Kidney (tissue), 14 donors: ENCODE results near the gene TPM3. TPM values are rescaled to one million over a fixed set of nuclear protein-coding genes. Genes with fewer than 3 reads are reported as not detected.

Experiments
- DNase-seq, 5 donors: peaks; one replicate each; pipeline ENCODE4 v3.0.0-alpha.2; 2013 to 2020
- FAIRE-seq: peaks from 2 replicates; lab custom pipeline; 2012; peaks lifted over from hg19 to GRCh38; lab: Jason Lieb, UNC
- H3K27ac ChIP-seq, 2 donors: one replicate each; pipeline ENCODE4 v1.7.0; 2013; ENCODE audit warnings: low read depth in 2 of 2, low read length in 2 of 2, inconsistent platforms in 1 of 2
- H3K27me3 ChIP-seq: one replicate; pipeline ENCODE4 v1.7.1; 2013; ENCODE audit warnings: low read length, inconsistent platforms; ENCODE audit not compliant: control insufficient read depth, insufficient read depth
- H3K36me3 ChIP-seq, 3 donors: one replicate each; pipeline versions ENCODE4 v1.7.0 to v1.7.1; 2013; ENCODE audit warnings: low read length in 3 of 3, control low read depth in 1 of 3, inconsistent platforms in 1 of 3; ENCODE audit not compliant: insufficient read depth in 3 of 3, control insufficient read depth in 2 of 3
- H3K4me1 ChIP-seq, 3 donors: one replicate each; pipeline versions ENCODE4 v1.7.0 to v1.7.1; 2013; ENCODE audit warnings: low read length in 3 of 3, inconsistent platforms in 1 of 3, low read depth in 1 of 3; ENCODE audit not compliant: control insufficient read depth in 2 of 3, insufficient read depth in 2 of 3
- H3K4me3 ChIP-seq, 3 donors: one replicate each; pipeline versions ENCODE4 v1.7.0 to v1.8.1; 2013; ENCODE audit warnings: low read length in 3 of 3, control low read depth in 1 of 3, inconsistent platforms in 1 of 3
- H3K9ac ChIP-seq, 3 donors: one replicate each; pipeline versions ENCODE4 v1.7.0 to v1.7.1; 2013; ENCODE audit warnings: low read length in 3 of 3, control low read depth in 1 of 3, inconsistent platforms in 1 of 3
- H3K9me3 ChIP-seq, 3 donors: one replicate each; pipeline versions ENCODE4 v1.7.0 to v1.7.1; 2013; ENCODE audit warnings: low read length in 3 of 3, control low read depth in 1 of 3, inconsistent platforms in 1 of 3; ENCODE audit not compliant: control insufficient read depth in 2 of 3, insufficient read depth in 1 of 3
- intact Hi-C: fragments of 100-400 bp; cut with DNase I; formaldehyde crosslinking; loops from one replicate; pipeline ENCODE4 v1.11.1; 2022
- polyA plus RNA-seq: library from polyadenylated mRNA; stranded (reverse); fragments of 350-450 nt; fragmentation: Illumina TruSeq; extraction: RNeasy Lipid Tissue Mini Kit (QIAGEN cat#74804); gene quantifications from one replicate; pipeline ENCODE4 v1.2.3, GENCODE V29; 2014; ENCODE audit warnings: low read depth, low replicate concordance; ENCODE audit not compliant: insufficient read depth
- total RNA-seq: library from RNA; stranded (reverse); fragmentation: NEBNext Ultra II Directional; extraction: Animal tissue kit (Norgen Biotek cat#: 25700); gene quantifications from one replicate; pipeline ENCODE4 v1.2.1, GENCODE V29; 2021
- TF ChIP-seq, protein P1 (sequence below): IDR thresholded peaks from 3 replicates; pipeline ENCODE4 v1.5.1; 2012; ENCODE audit warnings: mild to moderate bottlenecking, moderate library complexity, borderline replicate concordance; ENCODE audit not compliant: insufficient read depth; ENCODE audit errors: extremely low read depth
- donor health status: control.
- donor health status: control.
- donor health status: control.
- donor health status: control.
- donor health status: control.
- donor health status: DM: yes; HTN: yes; CAD: no.
- donor health status: Normal renal cell carcinoma (clear cell type).

Gene TPM3
- total and polyA plus RNA-seq, 2 donors from 2014 or later = 156 to 315 TPM

DNA sequence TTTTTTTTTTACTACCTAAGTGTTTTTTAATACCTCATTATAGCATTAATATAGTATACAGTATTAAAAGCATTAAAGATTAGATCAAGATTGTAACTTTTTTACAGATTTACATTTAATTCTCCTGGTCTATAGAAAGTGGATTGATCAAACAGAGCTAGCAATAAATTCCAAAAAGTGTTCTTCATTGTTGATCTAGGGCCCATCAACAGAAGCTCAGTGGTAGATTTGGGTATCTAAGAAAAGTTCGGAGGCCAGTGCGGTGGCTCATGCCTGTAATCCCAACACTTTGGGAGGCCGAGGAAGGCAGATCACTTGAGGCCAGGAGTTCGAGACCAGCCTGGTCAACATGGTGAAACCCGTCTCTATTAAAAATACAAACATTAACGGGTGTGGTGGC, 49.5 kb downstream of the TPM3 start:
- TF ChIP-seq, protein P1, sequence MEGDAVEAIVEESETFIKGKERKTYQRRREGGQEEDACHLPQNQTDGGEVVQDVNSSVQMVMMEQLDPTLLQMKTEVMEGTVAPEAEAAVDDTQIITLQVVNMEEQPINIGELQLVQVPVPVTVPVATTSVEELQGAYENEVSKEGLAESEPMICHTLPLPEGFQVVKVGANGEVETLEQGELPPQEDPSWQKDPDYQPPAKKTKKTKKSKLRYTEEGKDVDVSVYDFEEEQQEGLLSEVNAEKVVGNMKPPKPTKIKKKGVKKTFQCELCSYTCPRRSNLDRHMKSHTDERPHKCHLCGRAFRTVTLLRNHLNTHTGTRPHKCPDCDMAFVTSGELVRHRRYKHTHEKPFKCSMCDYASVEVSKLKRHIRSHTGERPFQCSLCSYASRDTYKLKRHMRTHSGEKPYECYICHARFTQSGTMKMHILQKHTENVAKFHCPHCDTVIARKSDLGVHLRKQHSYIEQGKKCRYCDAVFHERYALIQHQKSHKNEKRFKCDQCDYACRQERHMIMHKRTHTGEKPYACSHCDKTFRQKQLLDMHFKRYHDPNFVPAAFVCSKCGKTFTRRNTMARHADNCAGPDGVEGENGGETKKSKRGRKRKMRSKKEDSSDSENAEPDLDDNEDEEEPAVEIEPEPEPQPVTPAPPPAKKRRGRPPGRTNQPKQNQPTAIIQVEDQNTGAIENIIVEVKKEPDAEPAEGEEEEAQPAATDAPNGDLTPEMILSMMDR = no peak
- H3K4me3 ChIP-seq = no peak overlapping the region
- H3K27ac ChIP-seq = no peak overlapping the region
- FAIRE-seq = no peak
- no peaks in the 10 kb centered on the region for H3K4me1 ChIP-seq
- no peak for DNase-seq
- no peaks in the 10 kb centered on the region for H3K36me3 ChIP-seq
- intact Hi-C loops = no loop called here
- H3K9me3 ChIP-seq = no peaks in the 10 kb centered on the region
- no peak overlapping the region for H3K9ac ChIP-seq
- no peaks in the 10 kb centered on the region for H3K27me3 ChIP-seq

DNA sequence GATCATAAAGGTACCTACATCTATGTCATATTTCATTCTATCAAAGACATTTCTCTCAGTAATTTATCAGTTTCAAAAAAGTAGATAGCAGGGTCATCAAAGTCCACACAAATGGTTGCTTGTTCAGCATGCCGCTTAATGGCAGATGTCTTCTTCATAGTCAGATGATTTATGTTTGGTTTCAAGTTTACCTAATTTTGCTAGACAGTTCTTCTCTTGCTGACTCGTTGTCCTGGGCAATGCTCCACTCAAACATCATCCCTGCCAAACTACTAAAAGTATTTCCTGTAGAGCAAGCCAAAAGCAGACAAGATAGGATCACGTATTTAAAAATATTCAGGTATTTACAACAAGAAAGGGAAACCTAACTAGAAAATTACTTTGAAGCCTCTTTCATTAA, 50.7 kb downstream of the TPM3 start:
- no peak for FAIRE-seq
- no peak overlapping the region for H3K9ac ChIP-seq
- no peaks in the 10 kb centered on the region for H3K36me3 ChIP-seq
- H3K9me3 ChIP-seq = no peaks in the 10 kb centered on the region
- TF ChIP-seq, protein P1 = no peak
- no peak for DNase-seq
- H3K4me1 ChIP-seq = no peaks in the 10 kb centered on the region
- H3K4me3 ChIP-seq = no peak overlapping the region
- H3K27ac ChIP-seq = no peak overlapping the region
- intact Hi-C loops = no loop called here
- no peaks in the 10 kb centered on the region for H3K27me3 ChIP-seq

DNA sequence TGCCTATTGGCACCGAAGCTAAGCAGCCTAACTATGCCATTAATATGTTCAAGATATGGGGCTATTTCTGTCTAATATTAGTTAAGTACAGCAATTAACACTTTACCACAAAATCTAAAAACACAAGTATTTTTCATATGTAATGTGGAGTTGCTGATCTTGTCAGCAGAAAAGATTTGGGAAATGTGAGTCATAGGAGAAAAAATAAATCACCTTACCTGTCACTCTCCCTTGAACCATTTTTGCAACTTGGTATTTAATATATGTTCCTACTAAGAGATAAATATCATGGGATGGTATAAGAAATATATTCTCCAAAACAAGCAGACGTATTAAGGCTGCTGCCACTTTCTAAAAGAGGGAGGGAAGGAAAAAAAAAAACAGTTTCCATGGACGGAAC, 54.0 kb downstream of the TPM3 start:
- TF ChIP-seq, protein P1 = no peak
- no peak overlapping the region for H3K4me3 ChIP-seq
- H3K9ac ChIP-seq = no peak overlapping the region
- H3K9me3 ChIP-seq = no peaks in the 10 kb centered on the region
- no peaks in the 10 kb centered on the region for H3K27me3 ChIP-seq
- DNase-seq = no peak
- intact Hi-C loops = no loop called here
- no peaks in the 10 kb centered on the region for H3K4me1 ChIP-seq
- FAIRE-seq = no peak
- H3K27ac ChIP-seq = no peak overlapping the region
- H3K36me3 ChIP-seq = no peaks in the 10 kb centered on the region

DNA sequence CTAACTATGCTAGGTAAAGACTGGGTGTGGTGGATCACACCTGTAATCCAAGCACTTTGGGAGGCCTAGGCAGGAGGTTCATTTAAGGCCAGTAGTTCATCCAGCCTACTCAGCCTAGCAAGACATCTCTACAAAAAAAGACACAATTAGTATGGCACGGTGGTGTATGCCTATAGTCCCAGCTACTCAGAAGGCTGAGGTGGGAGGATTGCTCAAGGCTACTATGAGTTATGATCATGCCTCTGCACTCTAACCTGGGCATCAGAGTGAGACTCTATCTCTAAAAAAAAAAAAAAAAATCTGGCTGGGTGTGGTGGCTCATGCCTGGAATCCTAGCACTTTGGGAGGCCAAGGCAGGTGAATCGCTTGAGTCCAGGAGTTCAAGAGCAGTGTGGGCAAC, 58.6 kb downstream of the TPM3 start:
- DNase-seq (no peak), FAIRE-seq (no peak)
- no peak overlapping the region for H3K27ac ChIP-seq
- H3K36me3 ChIP-seq = no peaks in the 10 kb centered on the region
- intact Hi-C loops = no loop called here
- H3K4me1 ChIP-seq = no peaks in the 10 kb centered on the region
- no peak overlapping the region for H3K9ac ChIP-seq
- TF ChIP-seq, protein P1 = no peak
- no peaks in the 10 kb centered on the region for H3K27me3 ChIP-seq
- no peaks in the 10 kb centered on the region for H3K9me3 ChIP-seq
- no peak overlapping the region for H3K4me3 ChIP-seq
